ENCODE data around the gene FSIP1. TPM values are rescaled to one million over a fixed set of nuclear protein-coding genes. Genes with fewer than 3 reads are reported as not detected.

Gene FSIP1
- total RNA-seq, 1 donor from 2014 or later = 0.71 TPM

DNA sequence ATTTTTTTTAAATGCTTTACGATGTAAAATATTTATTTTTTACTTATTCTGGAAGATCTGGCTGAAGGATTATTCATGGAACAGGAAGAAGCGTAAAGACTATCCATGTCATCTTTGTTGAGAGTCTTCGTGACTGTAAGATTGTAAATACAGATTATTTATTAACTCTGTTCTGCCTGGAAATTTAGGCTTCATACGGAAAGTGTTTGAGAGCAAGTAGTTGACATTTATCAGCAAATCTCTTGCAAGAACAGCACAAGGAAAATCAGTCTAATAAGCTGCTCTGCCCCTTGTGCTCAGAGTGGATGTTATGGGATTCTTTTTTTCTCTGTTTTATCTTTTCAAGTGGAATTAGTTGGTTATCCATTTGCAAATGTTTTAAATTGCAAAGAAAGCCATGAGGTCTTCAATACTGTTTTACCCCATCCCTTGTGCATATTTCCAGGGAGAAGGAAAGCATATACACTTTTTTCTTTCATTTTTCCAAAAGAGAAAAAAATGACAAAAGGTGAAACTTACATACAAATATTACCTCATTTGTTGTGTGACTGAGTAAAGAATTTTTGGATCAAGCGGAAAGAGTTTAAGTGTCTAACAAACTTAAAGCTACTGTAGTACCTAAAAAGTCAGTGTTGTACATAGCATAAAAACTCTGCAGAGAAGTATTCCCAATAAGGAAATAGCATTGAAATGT lies 186.1 kb downstream of the FSIP1 start:
- peaks cover 8% of the 10 kb centered on the region for H3K36me3 ChIP-seq (ENCODE audit: control insufficient read depth, insufficient read depth, low read length)
- H3K4me3 ChIP-seq (ENCODE audit: low read depth, low read length) = no peak overlapping the region
- no peak for DNase-seq (ENCODE audit: low read depth)
- TF ChIP-seq CTCF (IDR thresholded peaks at IDR 0.05; ENCODE audit: insufficient read depth, low read length, poor library complexity, severe bottlenecking) = no peak
- H3K27me3 ChIP-seq (ENCODE audit: control insufficient read depth, insufficient read depth, low read length) = no peaks in the 10 kb centered on the region

DNA sequence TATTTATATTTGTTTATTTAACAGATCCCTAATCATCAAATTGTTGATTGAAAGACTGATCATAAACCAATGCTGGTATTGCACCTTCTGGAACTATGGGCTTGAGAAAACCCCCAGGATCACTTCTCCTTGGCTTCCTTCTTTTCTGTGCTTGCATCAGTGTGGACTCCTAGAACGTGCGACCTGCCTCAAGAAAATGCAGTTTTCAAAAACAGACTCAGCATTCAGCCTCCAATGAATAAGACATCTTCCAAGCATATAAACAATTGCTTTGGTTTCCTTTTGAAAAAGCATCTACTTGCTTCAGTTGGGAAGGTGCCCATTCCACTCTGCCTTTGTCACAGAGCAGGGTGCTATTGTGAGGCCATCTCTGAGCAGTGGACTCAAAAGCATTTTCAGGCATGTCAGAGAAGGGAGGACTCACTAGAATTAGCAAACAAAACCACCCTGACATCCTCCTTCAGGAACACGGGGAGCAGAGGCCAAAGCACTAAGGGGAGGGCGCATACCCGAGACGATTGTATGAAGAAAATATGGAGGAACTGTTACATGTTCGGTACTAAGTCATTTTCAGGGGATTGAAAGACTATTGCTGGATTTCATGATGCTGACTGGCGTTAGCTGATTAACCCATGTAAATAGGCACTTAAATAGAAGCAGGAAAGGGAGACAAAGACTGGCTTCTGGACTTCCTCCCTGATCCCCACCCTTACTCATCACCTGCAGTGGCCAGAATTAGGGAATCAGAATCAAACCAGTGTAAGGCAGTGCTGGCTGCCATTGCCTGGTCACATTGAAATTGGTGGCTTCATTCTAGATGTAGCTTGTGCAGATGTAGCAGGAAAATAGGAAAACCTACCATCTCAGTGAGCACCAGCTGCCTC lies 187.1 kb downstream of the FSIP1 start:
- no peak overlapping the region for H3K4me3 ChIP-seq (ENCODE audit: low read depth, low read length)
- TF ChIP-seq CTCF (IDR thresholded peaks at IDR 0.05; ENCODE audit: insufficient read depth, low read length, poor library complexity, severe bottlenecking) = no peak
- H3K27me3 ChIP-seq (ENCODE audit: control insufficient read depth, insufficient read depth, low read length) = no peaks in the 10 kb centered on the region
- DNase-seq (ENCODE audit: low read depth) = no peak
- peaks cover 8% of the 10 kb centered on the region for H3K36me3 ChIP-seq (ENCODE audit: control insufficient read depth, insufficient read depth, low read length)

- H3K36me3 ChIP-seq (ENCODE audit: control insufficient read depth, insufficient read depth, low read length) = peaks cover 8% of the 10 kb centered on the region
- H3K27me3 ChIP-seq (ENCODE audit: control insufficient read depth, insufficient read depth, low read length) = no peaks in the 10 kb centered on the region
- no peak for TF ChIP-seq CTCF (IDR thresholded peaks at IDR 0.05; ENCODE audit: insufficient read depth, low read length, poor library complexity, severe bottlenecking)
- no peak for DNase-seq (ENCODE audit: low read depth)
- no peak overlapping the region for H3K4me3 ChIP-seq (ENCODE audit: low read depth, low read length)
Observed at GRCh38 chr15:39594446-39595337, 187.9 kb downstream of the FSIP1 start.

- DNase-seq (ENCODE audit: low read depth) = no peak
- Histone ChIP-seq H3K4me3 (ENCODE audit: low read depth, low read length) (no peak overlapping the region), H3K27me3 (ENCODE audit: control insufficient read depth, insufficient read depth, low read length) (no peaks in the 10 kb centered on the region), H3K36me3 (ENCODE audit: control insufficient read depth, insufficient read depth, low read length) (peaks cover 11% of the 10 kb centered on the region)
- TF ChIP-seq CTCF (IDR thresholded peaks at IDR 0.05; ENCODE audit: insufficient read depth, low read length, poor library complexity, severe bottlenecking) = no peak
Observed at GRCh38 chr15:39593656-39594445, 188.8 kb downstream of the FSIP1 start.

DNA sequence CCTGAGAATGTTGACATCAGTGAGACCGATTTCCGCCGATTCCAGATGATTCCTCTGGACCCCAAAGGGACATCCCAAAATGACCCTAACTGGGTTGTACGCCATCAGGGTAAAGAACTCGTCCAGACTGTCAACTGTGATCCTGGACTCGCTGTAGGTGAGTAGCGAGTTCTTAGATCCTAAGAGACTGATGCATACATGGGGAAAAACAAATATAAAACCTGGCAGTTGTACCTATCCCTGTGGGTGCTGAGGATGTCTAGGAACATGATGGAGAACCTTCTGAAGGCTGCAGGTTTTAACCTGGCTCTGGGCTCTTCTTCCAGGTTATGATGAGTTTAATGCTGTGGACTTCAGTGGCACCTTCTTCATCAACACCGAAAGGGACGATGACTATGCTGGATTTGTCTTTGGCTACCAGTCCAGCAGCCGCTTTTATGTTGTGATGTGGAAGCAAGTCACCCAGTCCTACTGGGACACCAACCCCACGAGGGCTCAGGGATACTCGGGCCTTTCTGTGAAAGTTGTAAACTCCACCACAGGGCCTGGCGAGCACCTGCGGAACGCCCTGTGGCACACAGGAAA lies 189.5 kb downstream of the FSIP1 start:
- peaks cover 15% of the 10 kb centered on the region for H3K36me3 ChIP-seq (ENCODE audit: control insufficient read depth, insufficient read depth, low read length)
- H3K27me3 ChIP-seq (ENCODE audit: control insufficient read depth, insufficient read depth, low read length) = no peaks in the 10 kb centered on the region
- DNase-seq (ENCODE audit: low read depth) = no peak
- TF ChIP-seq CTCF (IDR thresholded peaks at IDR 0.05; ENCODE audit: insufficient read depth, low read length, poor library complexity, severe bottlenecking) = no peak
- no peak overlapping the region for H3K4me3 ChIP-seq (ENCODE audit: low read depth, low read length)

Measured in kidney epithelial cell (primary cell).